ENCODE data around the gene MYO16.

DNA sequence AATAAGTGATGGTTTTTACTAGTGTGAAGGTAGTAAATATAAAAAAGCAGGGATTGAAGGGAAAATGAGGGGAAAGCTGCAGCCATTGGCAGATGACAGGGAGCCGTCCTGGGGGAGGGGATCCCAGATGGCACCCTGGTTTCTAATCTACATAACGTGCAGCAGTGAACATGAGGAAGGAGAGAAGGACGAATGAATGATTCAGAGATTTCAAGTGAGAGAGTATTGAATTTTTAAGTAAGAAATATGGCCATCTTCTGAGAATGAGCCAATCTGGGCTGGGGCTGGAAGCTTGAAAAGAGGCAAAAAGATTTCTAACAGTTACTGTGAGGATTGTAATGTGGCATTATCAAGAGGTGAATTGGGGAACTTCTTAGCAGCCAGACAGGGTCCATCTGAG is 414.2 kb downstream of the MYO16 start:
- TF ChIP-seq, protein P1, sequence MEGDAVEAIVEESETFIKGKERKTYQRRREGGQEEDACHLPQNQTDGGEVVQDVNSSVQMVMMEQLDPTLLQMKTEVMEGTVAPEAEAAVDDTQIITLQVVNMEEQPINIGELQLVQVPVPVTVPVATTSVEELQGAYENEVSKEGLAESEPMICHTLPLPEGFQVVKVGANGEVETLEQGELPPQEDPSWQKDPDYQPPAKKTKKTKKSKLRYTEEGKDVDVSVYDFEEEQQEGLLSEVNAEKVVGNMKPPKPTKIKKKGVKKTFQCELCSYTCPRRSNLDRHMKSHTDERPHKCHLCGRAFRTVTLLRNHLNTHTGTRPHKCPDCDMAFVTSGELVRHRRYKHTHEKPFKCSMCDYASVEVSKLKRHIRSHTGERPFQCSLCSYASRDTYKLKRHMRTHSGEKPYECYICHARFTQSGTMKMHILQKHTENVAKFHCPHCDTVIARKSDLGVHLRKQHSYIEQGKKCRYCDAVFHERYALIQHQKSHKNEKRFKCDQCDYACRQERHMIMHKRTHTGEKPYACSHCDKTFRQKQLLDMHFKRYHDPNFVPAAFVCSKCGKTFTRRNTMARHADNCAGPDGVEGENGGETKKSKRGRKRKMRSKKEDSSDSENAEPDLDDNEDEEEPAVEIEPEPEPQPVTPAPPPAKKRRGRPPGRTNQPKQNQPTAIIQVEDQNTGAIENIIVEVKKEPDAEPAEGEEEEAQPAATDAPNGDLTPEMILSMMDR (conservative IDR thresholded peaks at IDR 0.05; ENCODE audit: low read length) = no peak
- no peak for TF ChIP-seq EZH2phosphoT487 (IDR thresholded peaks at IDR 0.05; ENCODE audit: borderline replicate concordance)
